KOPT-K1 (cell line): ENCODE results near the gene WDFY4.

ENCODE experiments used
- H3K27ac ChIP-seq: fragments of 200-600 bp; sonication (generic); 2 replicates; pipeline ENCODE4 v1.5.1; 2016; ENCODE audit warnings: antibody characterized with exemption, mild to moderate bottlenecking, low read depth, low read length; ENCODE audit not compliant: poor library complexity, severe bottlenecking
- H3K36me3 ChIP-seq: fragments of 200-600 bp; sonication (generic); 2 replicates; pipeline ENCODE4 v1.5.1; 2017; ENCODE audit warnings: antibody characterized with exemption, mild to moderate bottlenecking, low read length, moderate library complexity; ENCODE audit not compliant: insufficient read depth
- H3K9me3 ChIP-seq: fragments of 200-600 bp; sonication (generic); 2 replicates; pipeline ENCODE4 v1.5.1; 2017; ENCODE audit warnings: antibody characterized with exemption, low read length, mild to moderate bottlenecking; ENCODE audit not compliant: insufficient read depth, poor library complexity, severe bottlenecking

Gene WDFY4

DNA sequence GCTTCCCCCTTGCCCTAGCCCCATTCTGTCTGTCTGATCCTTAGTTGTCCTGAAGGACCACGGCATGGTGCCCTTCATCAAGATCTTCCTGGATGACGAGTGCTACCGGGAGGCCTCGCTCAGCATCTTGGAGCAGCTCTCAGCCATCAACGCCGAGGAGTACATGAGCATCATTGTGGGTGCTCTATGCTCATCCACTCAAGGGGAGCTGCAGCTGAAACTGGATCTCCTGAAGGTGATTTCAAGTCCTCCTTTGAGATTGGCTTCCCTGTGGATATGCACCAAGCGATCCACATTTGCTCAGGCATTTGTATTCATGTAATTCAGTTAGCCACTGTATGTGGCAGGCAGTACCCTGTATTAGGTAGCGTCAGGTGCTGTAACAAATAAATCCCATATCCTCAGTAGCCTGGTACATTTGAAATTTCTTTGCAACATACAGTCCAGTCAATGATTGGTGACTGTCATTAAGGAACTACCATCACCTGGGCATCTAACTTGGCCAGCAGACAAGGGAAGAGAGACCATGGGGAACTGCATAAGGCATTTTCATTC, 51.2 kb downstream of the WDFY4 start:
- no peak overlapping the region for H3K27ac ChIP-seq
- H3K36me3 ChIP-seq: no peaks in the 10 kb centered on the region

DNA sequence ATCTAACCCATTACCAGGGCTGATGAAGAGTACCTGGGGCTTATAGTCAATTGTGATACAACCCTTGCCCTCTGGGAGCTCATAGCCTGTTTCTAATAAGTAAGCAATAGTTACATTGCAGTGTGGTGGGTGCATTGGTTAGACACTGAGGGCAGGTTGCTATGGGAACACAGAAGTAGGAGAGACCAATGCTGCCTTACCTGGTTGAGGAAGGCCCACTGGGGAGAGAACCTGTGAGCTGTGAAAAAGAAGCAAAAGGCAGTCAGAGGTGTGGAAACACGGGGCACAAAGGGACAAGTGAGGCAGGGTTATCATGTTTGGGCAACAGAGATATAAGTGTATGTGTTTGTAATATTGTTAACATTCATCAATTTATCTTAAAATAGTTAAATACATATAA, 51.9 kb downstream of the WDFY4 start:
- peaks cover 4% of the 10 kb centered on the region for H3K9me3 ChIP-seq
- H3K36me3 ChIP-seq: no peaks in the 10 kb centered on the region
- no peak overlapping the region for H3K27ac ChIP-seq

More for the DNA sequence above, 51.2 kb downstream of the WDFY4 start:
- peaks cover 4% of the 10 kb centered on the region for H3K9me3 ChIP-seq

DNA sequence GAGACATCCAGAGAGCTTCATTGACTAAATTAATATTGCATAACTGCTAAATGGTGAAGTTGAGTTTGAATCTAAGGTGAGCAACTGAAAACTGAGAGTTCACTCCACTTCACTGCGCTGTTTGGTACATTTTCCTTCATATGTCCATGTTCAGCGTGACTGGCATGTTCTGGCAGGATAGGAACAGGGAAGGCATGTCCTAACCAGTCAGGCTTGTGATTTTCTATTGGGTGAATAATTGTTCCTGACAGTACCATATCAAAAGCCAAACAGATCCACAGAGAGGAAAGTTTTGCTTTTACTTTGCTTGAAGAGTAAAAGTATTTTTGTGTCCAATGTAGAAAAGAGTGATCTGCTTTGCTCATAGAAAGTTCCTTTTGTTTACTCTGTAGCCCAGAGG, 53.2 kb downstream of the WDFY4 start:
- H3K9me3 ChIP-seq: peaks cover 4% of the 10 kb centered on the region
- H3K36me3 ChIP-seq: no peaks in the 10 kb centered on the region

DNA sequence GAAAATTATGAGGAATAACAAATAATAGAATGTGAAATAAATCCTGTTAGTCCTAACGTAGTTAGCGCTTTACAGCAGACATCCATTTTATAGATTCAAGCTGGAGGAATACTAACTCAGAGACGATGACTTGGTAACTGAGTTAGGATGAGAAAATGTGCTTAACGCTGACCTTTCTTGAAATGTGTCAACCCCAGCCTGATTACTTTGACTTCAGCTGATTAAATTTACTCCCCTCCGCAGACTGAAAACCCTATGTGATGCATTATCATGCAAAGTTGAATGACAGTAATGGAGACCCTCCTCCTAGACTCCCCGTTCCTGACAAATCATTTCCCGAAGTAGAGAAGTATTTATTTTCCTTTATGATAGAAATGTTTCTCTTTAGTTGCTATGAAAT, 54.5 kb downstream of the WDFY4 start:
- Histone ChIP-seq H3K9me3 (peaks cover 4% of the 10 kb centered on the region), H3K27ac (no peak overlapping the region), H3K36me3 (no peaks in the 10 kb centered on the region)

More for the DNA sequence above, 53.2 kb downstream of the WDFY4 start:
- no peak overlapping the region for H3K27ac ChIP-seq

DNA sequence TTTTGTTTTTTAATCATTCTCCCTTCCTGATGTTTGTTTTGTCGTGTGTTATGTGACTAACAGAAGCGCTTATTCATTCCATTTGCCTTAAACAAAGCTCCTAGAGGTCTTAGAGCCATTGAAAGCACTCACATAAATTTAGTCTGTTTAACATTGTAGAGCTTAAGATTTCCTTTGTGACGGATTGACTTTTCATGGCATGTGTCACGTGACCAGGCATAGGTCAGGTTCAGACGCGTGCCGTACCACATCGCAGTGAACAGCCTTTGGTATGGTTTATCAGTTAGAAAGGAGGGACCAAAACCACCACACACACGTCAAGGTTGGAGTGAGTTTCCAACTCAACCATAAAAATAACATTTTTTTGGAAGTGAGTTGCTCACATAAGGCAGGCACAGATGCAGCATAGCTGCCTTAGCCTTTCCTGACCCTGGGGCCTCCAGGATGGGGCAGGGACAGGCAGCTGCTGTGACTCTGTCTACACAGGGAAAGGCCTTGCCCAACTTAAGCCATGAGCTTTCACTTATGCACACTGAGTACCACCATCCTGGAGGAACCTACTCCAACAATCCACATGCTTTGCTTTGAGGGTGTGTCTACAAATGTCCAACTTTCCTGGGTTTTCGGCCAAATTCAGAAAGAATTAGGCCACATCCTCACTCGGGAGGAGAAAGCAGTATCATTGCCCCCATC, 55.5 kb downstream of the WDFY4 start:
- Histone ChIP-seq H3K27ac (no peak overlapping the region), H3K36me3 (no peaks in the 10 kb centered on the region), H3K9me3 (peaks cover 4% of the 10 kb centered on the region)

DNA sequence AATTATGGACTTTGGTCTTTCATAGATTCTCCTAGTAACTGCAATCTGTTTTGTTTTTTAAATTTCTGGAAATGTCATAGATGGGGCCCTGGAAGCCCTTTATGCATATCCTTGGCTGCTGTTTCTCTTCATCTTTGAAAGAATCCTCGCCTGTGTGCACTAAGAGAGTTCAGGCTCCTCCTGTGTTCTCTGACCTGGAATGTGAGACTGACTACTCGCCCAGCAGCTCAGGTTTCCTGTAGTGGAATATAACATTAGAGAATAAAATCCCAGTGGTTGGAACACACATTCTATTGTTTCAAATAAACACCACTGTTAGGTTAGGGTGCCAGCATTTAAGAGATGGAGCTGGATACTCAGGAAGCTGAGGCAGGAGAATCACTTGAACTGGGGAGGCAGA, 56.3 kb downstream of the WDFY4 start:
- no peak overlapping the region for H3K27ac ChIP-seq
- no peaks in the 10 kb centered on the region for H3K36me3 ChIP-seq
- H3K9me3 ChIP-seq: peaks cover 1% of the 10 kb centered on the region

DNA sequence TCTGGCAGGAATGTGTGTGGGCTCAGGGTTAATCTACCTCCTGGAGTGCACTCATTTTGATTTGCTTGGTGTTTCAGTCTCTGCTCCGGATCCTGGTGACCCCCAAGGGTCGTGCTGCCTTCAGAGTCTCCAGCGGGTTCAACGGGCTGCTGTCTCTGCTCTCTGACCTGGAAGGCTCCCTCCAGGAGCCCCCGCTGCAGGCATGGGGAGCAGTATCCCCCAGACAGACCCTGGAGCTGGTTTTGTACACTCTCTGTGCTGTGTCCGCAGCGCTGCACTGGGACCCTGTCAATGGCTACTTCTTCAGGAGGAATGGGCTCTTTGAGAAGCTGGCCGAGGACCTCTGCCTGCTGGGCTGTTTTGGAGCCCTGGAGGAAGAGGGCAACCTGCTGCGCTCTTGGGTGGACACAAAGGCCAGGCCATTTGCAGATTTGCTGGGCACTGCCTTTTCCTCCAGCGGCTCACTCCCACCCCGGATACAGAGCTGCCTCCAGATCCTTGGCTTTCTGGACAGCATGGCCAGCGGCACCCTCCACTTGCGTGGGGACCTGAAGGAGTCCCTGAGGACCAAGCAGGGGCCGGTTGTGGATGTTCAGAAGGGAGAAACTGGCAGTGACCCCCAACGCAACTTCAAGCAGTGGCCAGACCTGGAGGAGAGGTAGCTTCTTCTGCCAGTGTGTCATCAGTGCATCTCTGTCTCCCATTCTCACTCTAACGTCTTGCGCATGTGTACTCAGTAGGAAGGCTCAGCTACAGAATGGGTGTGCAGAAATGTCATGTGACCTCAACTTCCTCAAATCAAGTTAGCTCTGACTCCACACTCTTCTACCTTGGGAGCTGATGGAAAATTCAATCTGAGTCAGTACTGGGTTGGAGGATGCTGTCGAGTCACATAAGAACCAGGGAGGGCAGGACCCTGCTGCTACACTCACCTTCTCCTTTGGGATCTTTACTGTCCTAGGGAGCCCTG, 58.5 kb downstream of the WDFY4 start:
- Histone ChIP-seq H3K36me3 (no peaks in the 10 kb centered on the region), H3K9me3 (no peaks in the 10 kb centered on the region), H3K27ac (no peak overlapping the region)

DNA sequence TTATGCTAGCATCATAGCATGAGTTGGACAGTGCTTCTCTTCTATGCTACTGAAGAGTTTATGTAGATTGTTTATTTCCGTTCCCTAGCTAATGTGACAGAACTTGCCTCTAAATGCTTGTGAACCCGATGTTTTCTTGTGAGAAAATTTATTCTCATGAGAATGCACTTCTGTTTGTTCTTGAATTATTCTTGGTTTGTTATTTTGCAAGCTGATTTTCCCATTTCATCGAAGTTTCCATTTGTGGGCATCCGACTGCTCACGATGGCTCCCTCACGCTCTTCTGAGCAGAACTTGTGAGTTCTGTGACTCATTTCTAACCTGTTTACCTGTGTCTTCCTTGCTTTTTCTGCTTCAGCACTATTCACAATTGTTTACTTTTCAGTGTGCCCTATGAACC, 59.9 kb downstream of the WDFY4 start:
- no peaks in the 10 kb centered on the region for H3K36me3 ChIP-seq
- no peaks in the 10 kb centered on the region for H3K9me3 ChIP-seq
- no peak overlapping the region for H3K27ac ChIP-seq

DNA sequence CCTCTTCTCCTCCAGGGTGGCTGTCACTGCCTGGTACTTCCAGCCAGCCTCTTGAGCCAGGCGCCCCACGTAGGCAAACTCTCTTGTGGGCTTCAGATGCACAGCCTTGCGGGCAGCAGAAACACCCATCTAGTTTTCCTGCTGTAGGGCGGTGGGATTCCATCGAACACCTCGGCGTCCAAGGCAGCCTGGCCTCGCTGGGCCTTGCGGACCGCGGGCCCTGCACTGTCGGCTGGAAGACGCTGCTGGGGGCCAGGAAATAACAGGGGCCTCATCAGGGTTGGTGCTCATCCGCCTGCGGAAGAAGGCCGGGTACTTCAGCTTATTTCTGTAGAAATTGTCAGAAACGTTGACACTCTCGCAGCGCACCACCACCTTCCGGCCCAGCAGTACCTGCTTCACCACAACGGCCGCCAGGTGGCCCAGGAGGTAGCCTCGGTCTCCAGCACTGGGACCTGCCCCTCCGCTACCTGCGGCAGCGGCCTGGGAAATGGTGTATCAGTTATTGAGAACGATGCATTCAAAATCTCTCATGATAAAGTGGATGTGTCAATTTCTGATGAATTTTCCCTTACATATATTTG, 61.1 kb downstream of the WDFY4 start:
- Histone ChIP-seq H3K9me3 (no peaks in the 10 kb centered on the region), H3K36me3 (no peaks in the 10 kb centered on the region), H3K27ac (no peak overlapping the region)

DNA sequence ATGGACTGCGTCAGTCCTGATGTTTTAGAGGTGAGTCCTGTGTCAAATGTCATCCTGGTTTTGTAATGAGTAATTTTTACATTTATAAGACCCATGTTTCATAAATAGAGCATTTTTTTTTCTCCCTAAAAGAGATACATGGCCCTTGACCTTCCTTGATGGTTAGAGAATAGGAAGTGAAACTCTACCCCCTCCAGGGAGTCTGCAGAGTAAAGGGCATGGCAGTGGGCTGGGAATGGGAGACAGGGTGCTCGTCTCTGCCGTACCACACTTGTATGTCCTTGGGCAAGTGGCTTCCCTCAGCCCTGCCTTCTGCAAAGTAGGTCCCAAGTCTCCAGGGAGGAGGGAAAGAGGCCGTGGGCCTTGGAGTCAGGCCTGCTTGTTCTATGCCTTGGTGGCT, 63.9 kb downstream of the WDFY4 start:
- Histone ChIP-seq H3K27ac (no peak overlapping the region), H3K36me3 (no peaks in the 10 kb centered on the region), H3K9me3 (no peaks in the 10 kb centered on the region)

DNA sequence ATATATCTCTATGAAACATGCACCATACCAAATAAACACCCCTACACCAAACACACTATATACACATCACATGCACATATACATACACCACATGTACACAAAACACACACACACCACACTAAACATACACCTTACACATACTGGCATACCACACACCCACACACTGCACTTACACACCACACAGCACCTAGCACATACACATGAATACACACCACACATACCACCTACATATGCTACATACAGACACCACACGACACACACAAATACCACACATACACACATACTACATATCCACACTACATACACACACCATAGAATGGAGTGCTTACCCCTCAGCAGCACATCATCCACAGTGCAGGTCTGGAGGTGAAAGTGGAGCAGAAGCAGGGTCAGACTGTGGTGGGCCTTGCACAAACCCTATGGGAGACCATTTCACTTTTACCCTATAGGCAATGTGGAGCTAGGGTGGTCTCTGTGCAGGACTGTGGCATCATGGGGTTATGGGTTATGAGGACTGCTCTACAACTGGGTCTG, 64.6 kb downstream of the WDFY4 start:
- H3K9me3 ChIP-seq: no peaks in the 10 kb centered on the region
- no peaks in the 10 kb centered on the region for H3K36me3 ChIP-seq
- no peak overlapping the region for H3K27ac ChIP-seq

DNA sequence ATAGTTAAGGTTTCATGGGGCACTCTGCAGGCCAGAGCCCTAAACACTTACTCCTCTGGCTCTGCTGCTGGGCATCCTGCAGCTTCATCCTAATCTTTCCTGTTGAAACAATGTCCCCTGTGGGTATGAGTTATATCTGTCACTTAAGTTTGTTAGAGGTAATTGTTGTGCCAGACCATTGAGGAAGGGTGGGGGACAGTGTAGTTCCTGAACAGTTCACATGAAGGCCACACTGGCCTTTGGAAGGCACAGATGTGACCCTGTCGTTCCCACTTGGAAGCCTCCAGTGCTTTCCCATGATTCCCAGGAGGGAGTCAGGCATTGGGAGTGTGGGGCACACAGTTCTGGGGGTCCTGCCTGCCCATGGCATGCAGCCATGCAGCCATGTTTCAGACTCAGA, 65.3 kb downstream of the WDFY4 start:
- Histone ChIP-seq H3K36me3 (no peaks in the 10 kb centered on the region), H3K27ac (no peak overlapping the region)

DNA sequence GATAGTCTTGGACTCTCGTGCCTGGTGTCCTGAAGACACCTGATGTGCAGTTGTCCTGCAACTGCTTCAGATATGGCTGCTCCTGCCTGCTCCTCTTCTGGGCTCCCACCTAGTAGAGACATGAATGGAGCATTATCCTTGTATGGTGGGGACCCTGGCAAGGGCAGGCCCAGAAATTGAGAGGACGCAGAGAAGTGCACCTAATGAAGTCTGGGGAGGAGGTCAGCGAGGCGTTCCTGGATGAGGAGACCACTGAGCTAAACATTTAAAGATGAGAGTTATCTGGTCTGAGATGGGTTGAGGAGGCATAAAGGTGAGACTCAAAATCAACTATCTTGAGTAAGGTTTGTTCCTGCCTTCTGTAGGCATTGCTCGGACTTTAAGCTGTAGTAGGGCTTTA, 66.3 kb downstream of the WDFY4 start:
- H3K36me3 ChIP-seq: no peaks in the 10 kb centered on the region
- H3K9me3 ChIP-seq: no peaks in the 10 kb centered on the region
- no peak overlapping the region for H3K27ac ChIP-seq

More for the DNA sequence above, 65.3 kb downstream of the WDFY4 start:
- H3K9me3 ChIP-seq: no peaks in the 10 kb centered on the region

DNA sequence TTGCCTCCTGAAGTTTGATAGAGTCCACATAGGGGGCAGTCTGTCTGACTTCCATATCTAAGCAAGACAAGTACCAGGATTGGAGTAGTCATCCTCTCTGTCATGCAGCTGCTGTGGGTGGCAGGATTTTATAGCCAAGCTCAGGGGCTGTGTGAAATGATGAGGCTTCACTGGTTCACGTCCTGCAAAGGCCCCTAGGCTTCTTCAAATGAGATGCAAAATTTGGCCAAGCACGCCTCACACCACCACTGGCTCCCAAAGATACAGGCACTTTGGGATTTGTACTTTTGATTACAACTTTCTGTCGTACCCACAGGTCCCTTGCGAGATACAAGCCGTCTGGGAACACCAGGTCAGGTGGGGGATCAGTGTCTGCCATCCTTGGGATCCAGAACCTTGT, 67.1 kb downstream of the WDFY4 start:
- no peaks in the 10 kb centered on the region for H3K9me3 ChIP-seq
- no peak overlapping the region for H3K27ac ChIP-seq
- no peaks in the 10 kb centered on the region for H3K36me3 ChIP-seq

DNA sequence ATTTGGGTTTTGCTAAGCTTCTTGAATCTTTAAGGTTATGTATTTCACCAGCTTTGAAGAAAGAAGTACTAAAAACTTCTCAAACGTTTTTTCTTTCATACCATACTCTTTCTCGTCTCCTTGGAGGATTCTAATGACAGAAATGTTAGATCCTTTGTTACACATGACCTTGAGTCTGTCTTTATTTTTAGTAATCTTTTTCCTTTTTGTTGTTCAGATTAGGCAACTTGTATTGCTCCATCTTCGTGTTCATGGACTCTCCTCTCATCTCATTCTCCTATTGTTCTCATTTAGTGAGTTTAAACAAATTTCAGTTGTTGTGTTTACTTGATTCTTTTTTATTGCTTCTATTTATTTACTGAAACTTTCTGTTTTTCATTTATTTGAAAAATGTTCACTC, 73.7 kb downstream of the WDFY4 start:
- H3K36me3 ChIP-seq: no peaks in the 10 kb centered on the region
- H3K9me3 ChIP-seq: peaks cover 6% of the 10 kb centered on the region
- H3K27ac ChIP-seq: no peak overlapping the region
